ENCODE data around the gene ARSD.

DNA sequence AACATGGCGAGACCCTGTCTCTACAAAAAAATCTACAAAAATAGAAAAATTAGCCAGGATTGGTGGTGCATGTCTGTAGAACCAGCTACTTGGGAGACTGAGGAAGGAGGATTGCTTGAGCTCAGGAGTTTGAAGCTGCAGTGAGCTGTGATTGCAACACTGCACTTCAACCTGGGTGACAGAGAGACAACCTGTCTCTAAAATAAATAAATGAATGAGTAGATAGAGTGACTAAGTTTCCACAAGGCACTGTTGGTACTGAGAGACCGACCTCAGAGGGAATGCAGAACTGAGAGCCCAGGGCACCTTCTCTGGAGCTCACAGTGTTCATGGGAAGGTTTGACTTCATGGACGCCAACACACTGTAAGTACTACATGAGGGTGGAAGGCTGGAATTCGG lies 26.7 kb upstream of the ARSD start:
- no peak for TF ChIP-seq CTCF (conservative IDR thresholded peaks at IDR 0.05 in 1 of 2, IDR thresholded peaks at IDR 0.05 in 1 of 2; ENCODE audit: extremely low read depth in 1 of 2, insufficient read depth in 1 of 2, low read depth in 1 of 2, low read length in 2 of 2)
- TF ChIP-seq EZH2 (IDR thresholded peaks at IDR 0.05; ENCODE audit: borderline replicate concordance, low read length): no peak
